ENCODE results near the gene SHMT2. TPM values are rescaled to one million over a fixed set of nuclear protein-coding genes. Genes with fewer than 3 reads are reported as not detected.

The SHMT2 gene
- total RNA-seq, 1 donor from 2014 or later, result 413 TPM

- DNase-seq (ENCODE audit: low read depth) (no peak), FAIRE-seq (no peak)
- Histone ChIP-seq H3K36me3 (ENCODE audit: control insufficient read depth, insufficient read depth, low read length) (peaks cover 41% of the 10 kb centered on the region), H3K27me3 (ENCODE audit: control insufficient read depth, insufficient read depth, low read length) (no peaks in the 10 kb centered on the region), H3K4me3 (ENCODE audit: low read depth, low read length) (no peak overlapping the region)
- TF ChIP-seq CTCF (IDR thresholded peaks at IDR 0.05; ENCODE audit: insufficient read depth, low read length, severe bottlenecking), result no peak
These were observed 25.7 kb upstream of the SHMT2 start for GRCh38 chr12:57203791-57204190.

- DNase-seq (ENCODE audit: low read depth) (no peak), FAIRE-seq (no peak)
- H3K4me3 ChIP-seq (ENCODE audit: low read depth, low read length), result no peak overlapping the region
- no peak for TF ChIP-seq CTCF (IDR thresholded peaks at IDR 0.05; ENCODE audit: insufficient read depth, low read length, severe bottlenecking)
- no peaks in the 10 kb centered on the region for H3K27me3 ChIP-seq (ENCODE audit: control insufficient read depth, insufficient read depth, low read length)
- peaks cover 40% of the 10 kb centered on the region for H3K36me3 ChIP-seq (ENCODE audit: control insufficient read depth, insufficient read depth, low read length)
These were observed 25.1 kb upstream of the SHMT2 start for GRCh38 chr12:57204454-57204853.

GRCh38 chr12:57205186-57205585 lies 24.3 kb upstream of the SHMT2 start:
- TF ChIP-seq CTCF (IDR thresholded peaks at IDR 0.05; ENCODE audit: insufficient read depth, low read length, severe bottlenecking), result no peak
- FAIRE-seq (no peak), DNase-seq (ENCODE audit: low read depth) (no peak)
- no peaks in the 10 kb centered on the region for H3K27me3 ChIP-seq (ENCODE audit: control insufficient read depth, insufficient read depth, low read length)
- H3K36me3 ChIP-seq (ENCODE audit: control insufficient read depth, insufficient read depth, low read length), result peaks cover 35% of the 10 kb centered on the region
- H3K4me3 ChIP-seq (ENCODE audit: low read depth, low read length), result no peak overlapping the region

GRCh38 chr12:57205931-57206330 lies 23.6 kb upstream of the SHMT2 start:
- peaks cover 34% of the 10 kb centered on the region for H3K36me3 ChIP-seq (ENCODE audit: control insufficient read depth, insufficient read depth, low read length)
- TF ChIP-seq CTCF (IDR thresholded peaks at IDR 0.05; ENCODE audit: insufficient read depth, low read length, severe bottlenecking), result no peak
- H3K27me3 ChIP-seq (ENCODE audit: control insufficient read depth, insufficient read depth, low read length), result no peaks in the 10 kb centered on the region
- no peak for FAIRE-seq
- no peak for DNase-seq (ENCODE audit: low read depth)
- no peak overlapping the region for H3K4me3 ChIP-seq (ENCODE audit: low read depth, low read length)

GRCh38 chr12:57207731-57208630 lies 21.5 kb upstream of the SHMT2 start:
- DNase-seq (ENCODE audit: low read depth) (no peak), FAIRE-seq (no peak)
- H3K4me3 ChIP-seq (ENCODE audit: low read depth, low read length), result no peak overlapping the region
- no peaks in the 10 kb centered on the region for H3K27me3 ChIP-seq (ENCODE audit: control insufficient read depth, insufficient read depth, low read length)
- no peak for TF ChIP-seq CTCF (IDR thresholded peaks at IDR 0.05; ENCODE audit: insufficient read depth, low read length, severe bottlenecking)
- peaks cover 37% of the 10 kb centered on the region for H3K36me3 ChIP-seq (ENCODE audit: control insufficient read depth, insufficient read depth, low read length)

Data from bronchial epithelial cell (primary cell).